ENCODE measurements around the gene MUC2.

The MUC2 gene

DNA sequence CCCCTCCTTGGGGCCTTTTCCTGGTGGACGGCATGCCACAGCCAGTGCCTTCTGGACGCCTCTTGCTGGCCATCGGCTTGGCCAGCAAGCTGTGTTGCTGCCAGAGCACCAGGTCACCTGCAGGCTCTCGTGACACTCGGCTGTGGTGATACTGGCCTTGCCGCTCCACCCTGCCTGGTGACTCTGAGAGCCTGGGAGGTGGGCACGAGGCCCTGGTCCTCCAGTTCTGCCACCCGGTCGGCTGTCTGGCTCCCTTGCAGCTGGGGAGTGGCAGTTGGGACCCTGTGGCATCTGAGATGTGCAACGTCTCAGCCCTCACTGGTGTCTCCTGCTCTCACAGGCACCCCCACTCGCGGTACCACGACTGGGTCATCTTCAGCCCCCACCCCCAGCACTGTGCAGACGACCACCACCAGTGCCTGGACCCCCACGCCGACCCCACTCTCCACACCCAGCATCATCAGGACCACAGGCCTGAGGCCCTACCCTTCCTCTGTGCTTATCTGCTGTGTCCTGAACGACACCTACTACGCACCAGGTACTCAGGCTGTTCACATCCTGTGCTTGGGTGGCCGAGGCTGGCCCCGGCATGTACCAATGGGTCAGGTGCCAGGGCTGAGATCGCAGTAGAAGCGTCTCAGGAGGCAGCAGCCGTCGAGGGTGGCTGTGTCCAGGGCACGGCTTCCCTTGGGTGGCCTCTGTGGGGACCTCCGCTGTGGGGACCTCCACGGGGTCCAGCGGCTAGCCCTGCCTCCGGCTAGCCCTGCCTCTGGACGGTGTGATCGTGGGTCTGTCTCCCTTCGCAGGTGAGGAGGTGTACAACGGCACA, 26.0 kb downstream of the MUC2 start:
- no peak for DNase-seq

GRCh38 chr11:1101318-1102089, 26.8 kb downstream of the MUC2 start:
- no peak for DNase-seq
- in situ Hi-C loops (cut with MboI; ENCODE audit: low pct_unique_long_range_greater_than_20kb, low sequenced_read_pairs), result no loop called here

More for the DNA sequence above, 26.0 kb downstream of the MUC2 start:
- in situ Hi-C loops (cut with MboI; ENCODE audit: low pct_unique_long_range_greater_than_20kb, low sequenced_read_pairs), result no loop called here

- in situ Hi-C loops (cut with MboI; ENCODE audit: low pct_unique_long_range_greater_than_20kb, low sequenced_read_pairs), result no loop called here
These were observed 27.7 kb downstream of the MUC2 start for GRCh38 chr11:1102221-1102971.

DNA sequence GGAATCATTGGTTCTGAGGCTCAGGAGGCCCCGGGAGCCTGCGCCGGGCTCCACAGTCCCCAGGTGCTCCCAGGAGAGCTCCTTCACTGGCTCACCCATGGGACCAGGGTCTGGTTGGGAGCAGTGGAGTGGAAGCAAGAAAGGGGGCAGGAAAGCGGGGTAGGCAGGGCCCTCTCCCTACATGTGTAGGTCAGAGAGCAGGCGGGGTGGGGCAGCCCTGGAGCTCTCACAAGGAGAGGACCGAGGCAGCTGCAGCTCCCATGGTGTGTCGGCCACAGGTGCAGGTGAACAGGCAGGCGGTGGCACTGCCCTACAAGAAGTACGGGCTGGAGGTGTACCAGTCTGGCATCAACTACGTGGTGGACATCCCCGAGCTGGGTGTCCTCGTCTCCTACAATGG, 28.3 kb downstream of the MUC2 start:
- in situ Hi-C loops (cut with MboI; ENCODE audit: low pct_unique_long_range_greater_than_20kb, low sequenced_read_pairs), result no loop called here
- DNase-seq, result no peak

More at GRCh38 chr11:1102221-1102971, 27.7 kb downstream of the MUC2 start:
- DNase-seq, result no peak

DNA sequence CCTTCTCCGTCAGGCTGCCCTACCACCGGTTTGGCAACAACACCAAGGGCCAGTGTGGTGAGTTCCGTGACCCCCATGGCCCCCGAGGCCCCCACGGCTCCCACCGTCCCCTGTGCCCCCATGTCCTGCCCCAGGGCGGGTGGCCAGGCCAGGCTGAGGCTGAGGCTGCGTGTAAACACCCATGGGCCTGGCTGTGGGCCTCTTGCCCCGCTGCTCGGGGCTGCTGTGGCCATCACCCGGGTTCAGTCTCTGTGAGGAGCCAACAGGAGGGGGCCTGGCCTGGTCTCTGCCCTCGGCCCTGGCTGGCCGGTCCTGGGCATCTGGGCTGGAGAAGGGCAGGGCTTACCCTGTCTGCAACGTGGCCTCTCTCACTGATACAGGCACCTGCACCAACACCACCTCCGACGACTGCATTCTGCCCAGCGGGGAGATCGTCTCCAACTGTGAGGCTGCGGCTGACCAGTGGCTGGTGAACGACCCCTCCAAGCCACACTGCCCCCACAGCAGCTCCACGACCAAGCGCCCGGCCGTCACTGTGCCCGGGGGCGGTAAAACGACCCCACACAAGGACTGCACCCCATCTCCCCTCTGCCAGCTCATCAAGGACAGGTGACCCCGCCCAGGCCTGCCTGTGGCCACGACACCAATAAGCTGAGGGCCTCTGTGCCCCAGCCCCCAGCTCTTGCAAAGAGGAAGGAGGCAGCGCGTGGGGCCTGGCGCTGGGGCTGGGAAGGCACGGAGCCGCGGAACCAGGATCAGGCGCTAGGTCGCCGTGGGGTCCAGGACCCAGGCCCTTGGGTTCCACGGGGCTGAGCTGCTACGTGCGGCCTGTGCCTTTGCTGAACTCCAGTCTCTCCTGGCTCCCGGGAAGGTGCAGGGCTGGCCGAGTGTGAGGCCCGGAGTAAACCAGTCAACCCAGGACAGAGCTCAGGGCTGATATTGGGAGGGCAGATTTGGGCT, 29.0 kb downstream of the MUC2 start:
- in situ Hi-C loops (cut with MboI; ENCODE audit: low pct_unique_long_range_greater_than_20kb, low sequenced_read_pairs), result no loop called here
- no peak for DNase-seq

DNA sequence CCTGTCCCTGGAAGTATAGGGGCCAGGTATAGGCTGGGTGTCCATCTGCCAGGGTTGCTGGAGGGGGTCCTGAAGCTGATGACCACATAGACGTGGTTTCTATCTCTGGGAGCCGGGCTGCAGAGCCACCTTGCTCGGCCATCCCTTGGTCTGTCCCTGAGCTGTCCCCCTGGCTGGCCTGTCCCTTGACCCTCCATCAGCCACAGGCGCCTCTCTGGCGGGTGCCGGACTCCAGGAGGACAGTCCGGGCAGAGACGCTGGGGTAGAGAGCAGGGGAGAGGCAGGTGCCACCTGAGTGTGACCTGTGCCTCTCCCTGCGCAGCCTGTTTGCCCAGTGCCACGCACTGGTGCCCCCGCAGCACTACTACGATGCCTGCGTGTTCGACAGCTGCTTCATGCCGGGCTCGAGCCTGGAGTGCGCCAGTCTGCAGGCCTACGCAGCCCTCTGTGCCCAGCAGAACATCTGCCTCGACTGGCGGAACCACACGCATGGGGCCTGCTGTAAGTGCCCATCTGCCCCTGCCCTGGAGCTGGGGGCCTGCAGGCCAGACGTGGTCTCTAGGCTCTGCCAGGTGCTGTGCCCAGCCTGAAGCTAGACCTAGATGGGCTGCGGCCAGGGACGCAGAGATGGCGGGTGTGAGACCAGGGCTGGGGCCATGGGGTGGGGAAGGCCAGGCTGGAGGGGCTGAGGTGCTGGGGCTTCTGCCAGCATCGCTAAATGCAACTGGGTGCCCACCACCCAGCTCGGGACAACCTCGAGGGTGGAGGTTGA, 29.9 kb downstream of the MUC2 start:
- in situ Hi-C loops (cut with MboI; ENCODE audit: low pct_unique_long_range_greater_than_20kb, low sequenced_read_pairs), result no loop called here
- DNase-seq, result no peak

DNA sequence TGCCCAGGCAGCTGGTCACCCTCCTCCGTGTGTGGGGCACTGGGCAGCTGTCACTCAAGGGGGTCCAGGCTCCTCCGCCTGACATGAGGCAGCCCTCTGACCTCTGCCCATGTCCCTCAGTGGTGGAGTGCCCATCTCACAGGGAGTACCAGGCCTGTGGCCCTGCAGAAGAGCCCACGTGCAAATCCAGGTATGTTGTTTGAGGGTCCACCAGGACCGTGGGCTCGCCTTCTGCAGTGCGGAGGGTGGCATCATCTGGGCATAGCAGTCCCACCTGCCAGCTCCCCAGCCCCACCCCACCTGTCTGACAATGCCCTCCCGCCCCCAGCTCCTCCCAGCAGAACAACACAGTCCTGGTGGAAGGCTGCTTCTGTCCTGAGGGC, 30.5 kb downstream of the MUC2 start:
- in situ Hi-C loops (cut with MboI; ENCODE audit: low pct_unique_long_range_greater_than_20kb, low sequenced_read_pairs), result no loop called here
- no peak for DNase-seq

DNA sequence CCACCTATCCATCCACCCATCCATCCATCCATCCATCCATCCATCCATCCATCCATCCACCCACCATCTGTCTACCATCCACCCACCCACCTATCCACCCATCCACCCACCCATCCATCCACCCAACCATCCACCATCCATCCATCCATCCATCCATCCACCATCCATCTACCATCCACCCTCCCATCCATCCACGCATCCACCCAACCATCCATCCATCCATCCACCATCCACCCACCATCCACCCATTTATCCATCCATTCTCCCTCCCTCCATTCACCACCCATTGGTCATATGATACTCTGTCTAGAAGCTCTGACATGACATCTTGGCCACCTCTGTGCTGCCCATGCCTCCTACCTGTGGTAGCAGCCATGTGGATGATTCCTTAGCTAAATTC, 31.7 kb downstream of the MUC2 start:
- in situ Hi-C loops (cut with MboI; ENCODE audit: low pct_unique_long_range_greater_than_20kb, low sequenced_read_pairs), result no loop called here
- no peak for DNase-seq

DNA sequence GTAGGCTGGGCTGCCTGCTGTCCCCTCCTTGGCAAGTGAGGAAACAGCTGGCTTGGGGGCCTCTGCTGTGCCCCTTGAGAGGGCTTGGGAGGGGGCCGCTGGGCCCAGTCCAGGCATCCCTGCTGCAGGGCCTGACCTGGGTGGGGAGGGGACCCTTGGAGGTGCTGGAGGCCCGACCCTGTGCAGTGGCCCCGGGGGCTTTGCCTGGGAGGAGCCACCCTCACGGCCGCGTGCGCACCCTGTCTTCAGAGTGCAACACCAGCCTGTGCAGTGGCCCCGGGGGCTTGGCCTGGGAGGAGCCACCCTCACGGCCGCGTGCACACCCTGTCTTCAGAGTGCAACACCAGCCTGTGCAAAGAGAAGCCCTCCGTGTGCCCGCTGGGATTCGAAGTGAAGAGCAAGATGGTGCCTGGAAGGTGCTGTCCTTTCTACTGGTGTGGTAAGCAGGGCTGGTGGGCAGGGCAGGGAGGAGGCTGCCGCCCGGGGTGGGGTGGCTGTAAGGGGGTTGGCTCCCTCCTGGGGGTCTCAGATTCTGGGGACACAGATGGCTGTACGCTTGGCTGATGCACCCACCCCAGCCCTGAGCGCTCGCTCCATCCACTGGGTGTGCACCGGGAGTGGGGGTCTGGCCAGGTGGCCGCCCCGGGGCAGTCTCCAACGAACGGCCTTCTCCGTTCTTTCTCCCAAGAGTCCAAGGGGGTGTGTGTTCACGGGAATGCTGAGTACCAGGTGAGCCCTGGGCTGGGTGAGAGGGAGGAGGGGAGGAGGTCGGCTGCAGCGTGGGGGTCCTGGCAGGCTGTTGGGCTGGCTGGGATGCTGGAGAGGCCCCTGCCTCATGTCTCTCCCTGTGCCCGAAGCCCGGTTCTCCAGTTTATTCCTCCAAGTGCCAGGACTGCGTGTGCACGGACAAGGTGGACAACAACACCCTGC, 32.9 kb downstream of the MUC2 start:
- no peak for DNase-seq
- in situ Hi-C loops (cut with MboI; ENCODE audit: low pct_unique_long_range_greater_than_20kb, low sequenced_read_pairs), result no loop called here

GRCh38 chr11:1108246-1108900, 33.7 kb downstream of the MUC2 start:
- in situ Hi-C loops (cut with MboI; ENCODE audit: low pct_unique_long_range_greater_than_20kb, low sequenced_read_pairs), result no loop called here

DNA sequence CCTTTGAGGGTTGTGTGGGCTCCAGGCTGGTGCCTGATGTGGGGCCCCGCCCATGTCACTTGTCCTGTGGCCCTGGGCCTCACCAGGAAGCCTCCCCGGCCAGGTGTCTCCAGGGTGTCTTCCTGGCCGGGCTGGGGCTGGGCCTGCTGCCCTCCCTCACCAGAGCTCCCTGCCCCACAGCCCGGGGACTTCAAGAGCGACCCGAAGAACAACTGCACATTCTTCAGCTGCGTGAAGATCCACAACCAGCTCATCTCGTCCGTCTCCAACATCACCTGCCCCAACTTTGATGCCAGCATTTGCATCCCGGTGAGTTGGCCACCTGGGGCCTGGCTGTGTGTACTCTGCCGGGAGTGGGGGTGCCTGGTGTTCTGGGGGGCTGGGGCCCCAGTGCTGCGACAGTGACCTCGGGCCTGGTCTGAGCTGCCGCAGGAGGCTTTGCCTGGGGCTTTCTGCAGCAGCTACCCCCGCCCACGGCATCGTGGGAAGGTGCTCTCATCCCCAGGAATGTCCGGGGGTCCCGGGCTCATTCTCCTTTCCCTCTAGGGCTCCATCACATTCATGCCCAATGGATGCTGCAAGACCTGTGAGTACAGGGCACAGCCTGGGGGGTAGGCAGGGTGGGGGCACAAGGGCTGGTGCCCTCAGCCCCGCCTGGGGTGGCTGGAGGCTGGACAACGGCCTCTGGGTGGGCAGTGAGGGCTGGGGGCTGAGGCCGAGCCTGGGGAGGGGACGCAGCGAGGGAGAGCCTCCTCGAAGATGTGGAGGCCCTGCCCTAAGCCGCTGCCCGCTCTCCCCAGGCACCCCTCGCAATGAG, 34.6 kb downstream of the MUC2 start:
- in situ Hi-C loops (cut with MboI; ENCODE audit: low pct_unique_long_range_greater_than_20kb, low sequenced_read_pairs), result no loop called here
- DNase-seq, result no peak

More at GRCh38 chr11:1108246-1108900, 33.7 kb downstream of the MUC2 start:
- no peak for DNase-seq

DNA sequence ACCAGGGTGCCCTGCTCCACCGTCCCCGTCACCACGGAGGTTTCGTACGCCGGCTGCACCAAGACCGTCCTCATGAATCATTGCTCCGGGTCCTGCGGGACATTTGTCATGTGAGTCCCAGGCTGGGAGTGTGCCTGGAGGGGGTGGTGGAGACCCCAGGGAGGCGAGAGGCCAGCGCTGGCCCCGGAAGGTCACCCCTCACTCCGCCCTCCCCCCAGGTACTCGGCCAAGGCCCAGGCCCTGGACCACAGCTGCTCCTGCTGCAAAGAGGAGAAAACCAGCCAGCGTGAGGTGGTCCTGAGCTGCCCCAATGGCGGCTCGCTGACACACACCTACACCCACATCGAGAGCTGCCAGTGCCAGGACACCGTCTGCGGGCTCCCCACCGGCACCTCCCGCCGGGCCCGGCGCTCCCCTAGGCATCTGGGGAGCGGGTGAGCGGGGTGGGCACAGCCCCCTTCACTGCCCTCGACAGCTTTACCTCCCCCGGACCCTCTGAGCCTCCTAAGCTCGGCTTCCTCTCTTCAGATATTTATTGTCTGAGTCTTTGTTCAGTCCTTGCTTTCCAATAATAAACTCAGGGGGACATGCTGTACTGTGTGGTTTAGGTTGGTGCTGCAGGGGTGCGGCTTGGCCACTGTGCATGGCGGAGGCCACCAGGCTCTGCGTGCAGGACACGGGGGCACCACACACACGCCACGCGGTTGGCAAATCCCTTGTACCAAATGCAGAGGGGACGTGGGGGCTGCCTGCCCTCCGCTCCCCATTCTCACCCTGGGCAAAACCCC, 35.4 kb downstream of the MUC2 start:
- no peak for DNase-seq
- in situ Hi-C loops (cut with MboI; ENCODE audit: low pct_unique_long_range_greater_than_20kb, low sequenced_read_pairs), result no loop called here

DNA sequence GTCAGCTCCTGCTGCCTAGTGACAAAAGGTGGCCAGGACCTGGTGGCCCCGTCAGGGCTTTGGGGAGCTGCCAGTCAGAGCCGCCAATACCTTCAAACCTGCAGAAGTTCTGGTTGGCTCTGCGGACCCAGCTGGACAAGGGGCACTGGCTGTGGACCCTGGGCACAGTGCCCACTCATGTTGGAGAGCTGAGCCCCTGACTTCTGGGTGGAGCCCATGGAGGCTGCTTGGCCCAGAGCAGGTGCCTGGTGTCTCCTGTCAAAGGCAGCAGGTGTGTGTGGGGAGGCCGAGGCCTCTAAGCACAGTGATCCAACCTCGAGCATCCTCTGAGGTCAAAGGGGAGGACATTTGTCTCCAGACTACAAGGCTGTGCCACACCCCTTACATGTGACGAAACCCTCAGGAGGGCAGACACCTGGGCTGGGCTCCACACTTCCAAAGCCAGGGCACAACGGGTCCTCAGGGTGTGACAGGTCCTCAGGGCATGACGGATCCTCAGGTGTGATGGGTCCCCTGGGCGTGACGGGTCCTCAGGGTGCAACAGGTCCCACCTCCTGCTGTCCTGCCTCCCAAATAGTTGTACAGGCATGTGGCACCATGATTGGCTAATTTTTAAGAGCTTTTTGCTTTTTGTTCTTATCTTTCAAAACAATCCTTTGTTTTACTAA, 37.0 kb downstream of the MUC2 start:
- in situ Hi-C loops (cut with MboI; ENCODE audit: low pct_unique_long_range_greater_than_20kb, low sequenced_read_pairs), result no loop called here

GRCh38 chr11:1112351-1113191, 37.9 kb downstream of the MUC2 start:
- in situ Hi-C loops (cut with MboI; ENCODE audit: low pct_unique_long_range_greater_than_20kb, low sequenced_read_pairs), result no loop called here
- DNase-seq, result no peak

More for the DNA sequence above, 37.0 kb downstream of the MUC2 start:
- no peak for DNase-seq

All from KBM-7 (cell line).